ENCODE measurements around the gene EFNA5. TPM values are rescaled to one million over a fixed set of nuclear protein-coding genes. Genes with fewer than 3 reads are reported as not detected.

EFNA5 gene
- total RNA-seq, 4 donors from 2014 or later, result 21.3 to 47.0 (median 29.3) TPM

- H3K4me1 ChIP-seq, result peaks cover 31% of the 10 kb centered on the region
- TF ChIP-seq POLR2AphosphoS5 (IDR thresholded peaks at IDR 0.05) (peak in 2 of 3 donors; percentile 22 to 42), EP300 (IDR thresholded peaks at IDR 0.05) (no peak)
- peak overlapping the region; percentile 79 for H3K27ac ChIP-seq
- no peaks in the 10 kb centered on the region for H3K9me3 ChIP-seq
- H3K4me3 ChIP-seq, result peak overlapping the region; percentile 11
- H3K27me3 ChIP-seq, result no peaks in the 10 kb centered on the region
- DNase-seq (ENCODE audit: low spot score in 2 of 2), result no peak
- H3K36me3 ChIP-seq, result no peaks in the 10 kb centered on the region
- 18% methylated on average over 8 of the region's 8 CpGs for WGBS
These were observed 282.4 kb downstream of the EFNA5 start for GRCh38 chr5:107388141-107388861.

- no peak for TF ChIP-seq CTCF (IDR thresholded peaks at IDR 0.05)
- no peak for TF ChIP-seq EP300 (IDR thresholded peaks at IDR 0.05)
- no peak for TF ChIP-seq POLR2AphosphoS5 (IDR thresholded peaks at IDR 0.05)
- no peak for TF ChIP-seq POLR2A (IDR thresholded peaks at IDR 0.05)
- 73% methylated on average over 6 of the region's 6 CpGs for WGBS
- no peaks in the 10 kb centered on the region for H3K9me3 ChIP-seq
- H3K27me3 ChIP-seq, result no peaks in the 10 kb centered on the region
- H3K27ac ChIP-seq, result peak overlapping the region; percentile 79
- DNase-seq (ENCODE audit: low spot score in 2 of 2), result no peak
- peaks cover 27% of the 10 kb centered on the region for H3K4me1 ChIP-seq
- peak overlapping the region; percentile 11 for H3K4me3 ChIP-seq
- H3K36me3 ChIP-seq, result no peaks in the 10 kb centered on the region
These were observed 283.1 kb downstream of the EFNA5 start for GRCh38 chr5:107387526-107388140.

GRCh38 chr5:107385708-107386107 is 285.0 kb downstream of the EFNA5 start:
- TF ChIP-seq EP300 (IDR thresholded peaks at IDR 0.05) (no peak), POLR2AphosphoS5 (IDR thresholded peaks at IDR 0.05) (no peak), CTCF (IDR thresholded peaks at IDR 0.05) (no peak), POLR2A (IDR thresholded peaks at IDR 0.05) (no peak)
- WGBS, result 90% methylated on average over 2 of the region's 2 CpGs
- H3K36me3 ChIP-seq, result peaks cover under 1% of the 10 kb centered on the region

GRCh38 chr5:107384256-107384655 is 286.5 kb downstream of the EFNA5 start:
- TF ChIP-seq POLR2AphosphoS5 (IDR thresholded peaks at IDR 0.05), result no peak
- TF ChIP-seq POLR2A (IDR thresholded peaks at IDR 0.05), result no peak
- TF ChIP-seq CTCF (IDR thresholded peaks at IDR 0.05), result no peak
- TF ChIP-seq EP300 (IDR thresholded peaks at IDR 0.05), result no peak
- no peak overlapping the region for H3K27ac ChIP-seq
- WGBS, result 91% methylated on average over 4 of the region's 4 CpGs
- H3K9me3 ChIP-seq, result no peaks in the 10 kb centered on the region
- no peak overlapping the region for H3K4me3 ChIP-seq
- DNase-seq (ENCODE audit: low spot score in 2 of 2), result no peak
- H3K36me3 ChIP-seq, result peaks cover 2% of the 10 kb centered on the region
- peaks cover 28% of the 10 kb centered on the region for H3K4me1 ChIP-seq
- no peaks in the 10 kb centered on the region for H3K27me3 ChIP-seq

More at GRCh38 chr5:107385708-107386107, 285.0 kb downstream of the EFNA5 start:
- Histone ChIP-seq H3K27me3 (no peaks in the 10 kb centered on the region), H3K27ac (no peak overlapping the region), H3K4me1 (peaks cover 34% of the 10 kb centered on the region), H3K9me3 (no peaks in the 10 kb centered on the region), H3K4me3 (no peak overlapping the region)
- DNase-seq (ENCODE audit: low spot score in 2 of 2), result no peak

- WGBS, result 91% methylated on average over 1 of the region's 1 CpG
- Histone ChIP-seq H3K36me3 (peaks cover 2% of the 10 kb centered on the region), H3K9me3 (no peaks in the 10 kb centered on the region), H3K27ac (no peak overlapping the region), H3K4me1 (peaks cover 19% of the 10 kb centered on the region), H3K4me3 (no peak overlapping the region), H3K27me3 (no peaks in the 10 kb centered on the region)
- no peak for DNase-seq (ENCODE audit: low spot score in 2 of 2)
- no peak for TF ChIP-seq POLR2A (IDR thresholded peaks at IDR 0.05)
- no peak for TF ChIP-seq EP300 (IDR thresholded peaks at IDR 0.05)
- TF ChIP-seq POLR2AphosphoS5 (IDR thresholded peaks at IDR 0.05), result no peak
- TF ChIP-seq CTCF (IDR thresholded peaks at IDR 0.05), result no peak
These were observed 287.3 kb downstream of the EFNA5 start for GRCh38 chr5:107383414-107383813.

Measured in suprapubic skin (tissue), 4 donors.